Kidney (tissue), 14 donors: ENCODE data around the gene LARP7. TPM values are rescaled to one million over a fixed set of nuclear protein-coding genes. Genes with fewer than 3 reads are reported as not detected.

ENCODE experiments used
- DNase-seq, 5 donors: peaks; one replicate each; pipeline ENCODE4 v3.0.0-alpha.2; 2013 to 2020
- FAIRE-seq: peaks from 2 replicates; lab custom pipeline; 2012; peaks lifted over from hg19 to GRCh38; lab: Jason Lieb, UNC
- H3K27ac ChIP-seq, 2 donors: one replicate each; pipeline ENCODE4 v1.7.0; 2013; ENCODE audit warnings: low read depth in 2 of 2, low read length in 2 of 2, inconsistent platforms in 1 of 2
- H3K27me3 ChIP-seq: one replicate; pipeline ENCODE4 v1.7.1; 2013; ENCODE audit warnings: low read length, inconsistent platforms; ENCODE audit not compliant: control insufficient read depth, insufficient read depth
- H3K36me3 ChIP-seq, 3 donors: one replicate each; pipeline versions ENCODE4 v1.7.0 to v1.7.1; 2013; ENCODE audit warnings: low read length in 3 of 3, control low read depth in 1 of 3, inconsistent platforms in 1 of 3; ENCODE audit not compliant: insufficient read depth in 3 of 3, control insufficient read depth in 2 of 3
- H3K4me1 ChIP-seq, 3 donors: one replicate each; pipeline versions ENCODE4 v1.7.0 to v1.7.1; 2013; ENCODE audit warnings: low read length in 3 of 3, inconsistent platforms in 1 of 3, low read depth in 1 of 3; ENCODE audit not compliant: control insufficient read depth in 2 of 3, insufficient read depth in 2 of 3
- H3K4me3 ChIP-seq, 3 donors: one replicate each; pipeline versions ENCODE4 v1.7.0 to v1.8.1; 2013; ENCODE audit warnings: low read length in 3 of 3, control low read depth in 1 of 3, inconsistent platforms in 1 of 3
- H3K9ac ChIP-seq, 3 donors: one replicate each; pipeline versions ENCODE4 v1.7.0 to v1.7.1; 2013; ENCODE audit warnings: low read length in 3 of 3, control low read depth in 1 of 3, inconsistent platforms in 1 of 3
- H3K9me3 ChIP-seq, 3 donors: one replicate each; pipeline versions ENCODE4 v1.7.0 to v1.7.1; 2013; ENCODE audit warnings: low read length in 3 of 3, control low read depth in 1 of 3, inconsistent platforms in 1 of 3; ENCODE audit not compliant: control insufficient read depth in 2 of 3, insufficient read depth in 1 of 3
- CTCF ChIP-seq: IDR thresholded peaks from 3 replicates; pipeline ENCODE4 v1.5.1; 2012; ENCODE audit warnings: mild to moderate bottlenecking, moderate library complexity, borderline replicate concordance; ENCODE audit not compliant: insufficient read depth; ENCODE audit errors: extremely low read depth
- intact Hi-C: fragments of 100-400 bp; cut with DNase I; formaldehyde crosslinking; loops from one replicate; pipeline ENCODE4 v1.11.1; 2022
- polyA plus RNA-seq: library from polyadenylated mRNA; stranded (reverse); fragments of 350-450 nt; fragmentation: Illumina TruSeq; extraction: RNeasy Lipid Tissue Mini Kit (QIAGEN cat#74804); gene quantifications from one replicate; pipeline ENCODE4 v1.2.3, GENCODE V29; 2014; ENCODE audit warnings: low read depth, low replicate concordance; ENCODE audit not compliant: insufficient read depth
- total RNA-seq: library from RNA; stranded (reverse); fragmentation: NEBNext Ultra II Directional; extraction: Animal tissue kit (Norgen Biotek cat#: 25700); gene quantifications from one replicate; pipeline ENCODE4 v1.2.1, GENCODE V29; 2021
- donor health status: control.
- donor health status: control.
- donor health status: control.
- donor health status: control.
- donor health status: control.
- donor health status: DM: yes; HTN: yes; CAD: no.
- donor health status: Normal renal cell carcinoma (clear cell type).

The LARP7 gene
- total and polyA plus RNA-seq, 2 donors from 2014 or later = 37.3 to 45.5 TPM

GRCh38 chr4:112592717-112593116 lies 44.2 kb upstream of the LARP7 start:
- no peaks in the 10 kb centered on the region for H3K27me3 ChIP-seq
- no peaks in the 10 kb centered on the region for H3K36me3 ChIP-seq
- H3K27ac ChIP-seq = no peak overlapping the region
- H3K9me3 ChIP-seq = peaks cover 0 to 2% (median 0%) of the 10 kb centered on the region in 3 donors
- DNase-seq (no peak), FAIRE-seq (no peak)
- no peak overlapping the region for H3K9ac ChIP-seq
- no peak overlapping the region for H3K4me3 ChIP-seq
- no peaks in the 10 kb centered on the region for H3K4me1 ChIP-seq
- TF ChIP-seq CTCF = no peak
- intact Hi-C loops = no loop called here

- no peaks in the 10 kb centered on the region for H3K36me3 ChIP-seq
- no peak for TF ChIP-seq CTCF
- H3K4me3 ChIP-seq = no peak overlapping the region
- H3K9me3 ChIP-seq = peaks cover 0 to 2% (median 0%) of the 10 kb centered on the region in 3 donors
- FAIRE-seq = no peak
- DNase-seq = no peak
- intact Hi-C loops = no loop called here
- no peak overlapping the region for H3K9ac ChIP-seq
- no peaks in the 10 kb centered on the region for H3K27me3 ChIP-seq
- H3K4me1 ChIP-seq = no peaks in the 10 kb centered on the region
- H3K27ac ChIP-seq = no peak overlapping the region
Observed at GRCh38 chr4:112593438-112594133, 43.4 kb upstream of the LARP7 start.

- H3K4me1 ChIP-seq = no peaks in the 10 kb centered on the region
- H3K27me3 ChIP-seq = no peaks in the 10 kb centered on the region
- H3K4me3 ChIP-seq = no peak overlapping the region
- no peaks in the 10 kb centered on the region for H3K36me3 ChIP-seq
- peaks cover 0 to 2% (median 0%) of the 10 kb centered on the region in 3 donors for H3K9me3 ChIP-seq
- no peak overlapping the region for H3K27ac ChIP-seq
- TF ChIP-seq CTCF = no peak
- no peak overlapping the region for H3K9ac ChIP-seq
- intact Hi-C loops = no loop called here
- FAIRE-seq (no peak), DNase-seq (no peak)
Observed at GRCh38 chr4:112594993-112595392, 42.0 kb upstream of the LARP7 start.
